PFSK-1 (cell line): ENCODE measurements around the gene HSD17B14.

Experiments used
- POLR2AphosphoS5 ChIP-seq: IDR thresholded peaks from 2 replicates; pipeline ENCODE4 v1.6.1; 2012; ENCODE audit warnings: low read depth, mild to moderate bottlenecking, control low read depth, low read length, moderate library complexity
- SIN3A ChIP-seq: IDR thresholded peaks from 2 replicates; pipeline ENCODE4 v1.6.1; 2012; ENCODE audit warnings: mild to moderate bottlenecking, low read length, moderate library complexity, borderline replicate concordance; ENCODE audit not compliant: insufficient read depth
- TAF1 ChIP-seq: IDR thresholded peaks from 2 replicates; pipeline ENCODE4 v1.6.1; 2012; ENCODE audit warnings: low read length, control low read depth, borderline replicate concordance; ENCODE audit not compliant: insufficient read depth
- TF ChIP-seq, protein P1 (sequence below), 2 experiments: IDR thresholded peaks; 2 replicates each; pipeline versions ENCODE4 v1.6.1 to v1.8.0; 2011 to 2012; ENCODE audit warnings: low read depth in 2 of 2, low read length in 2 of 2, control low read depth in 1 of 2, inconsistent platforms in 1 of 2, mild to moderate bottlenecking in 1 of 2, moderate library complexity in 1 of 2; ENCODE audit not compliant: insufficient read depth in 1 of 2

DNA sequence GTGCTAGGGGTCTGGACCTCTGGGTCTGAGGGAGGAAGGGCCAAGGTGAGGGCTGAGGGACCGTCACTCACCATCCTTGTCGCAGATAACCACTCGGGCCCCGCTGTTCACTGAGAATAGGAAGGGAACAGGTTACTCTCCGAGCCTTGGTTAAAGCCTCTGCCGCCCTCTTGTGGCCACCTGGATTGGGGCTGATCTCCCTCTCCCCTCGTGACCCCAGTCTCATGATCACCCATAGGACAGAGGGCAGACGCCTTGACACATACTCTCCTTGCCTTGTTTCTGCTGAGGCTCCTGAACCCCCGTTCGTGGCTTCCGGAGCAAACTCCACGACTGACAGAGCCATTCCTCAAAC, 580 bp downstream of the HSD17B14 start:
- no peak for TF ChIP-seq TAF1
- TF ChIP-seq SIN3A, result no peak
- TF ChIP-seq POLR2AphosphoS5, result no peak
- TF ChIP-seq, protein P1, sequence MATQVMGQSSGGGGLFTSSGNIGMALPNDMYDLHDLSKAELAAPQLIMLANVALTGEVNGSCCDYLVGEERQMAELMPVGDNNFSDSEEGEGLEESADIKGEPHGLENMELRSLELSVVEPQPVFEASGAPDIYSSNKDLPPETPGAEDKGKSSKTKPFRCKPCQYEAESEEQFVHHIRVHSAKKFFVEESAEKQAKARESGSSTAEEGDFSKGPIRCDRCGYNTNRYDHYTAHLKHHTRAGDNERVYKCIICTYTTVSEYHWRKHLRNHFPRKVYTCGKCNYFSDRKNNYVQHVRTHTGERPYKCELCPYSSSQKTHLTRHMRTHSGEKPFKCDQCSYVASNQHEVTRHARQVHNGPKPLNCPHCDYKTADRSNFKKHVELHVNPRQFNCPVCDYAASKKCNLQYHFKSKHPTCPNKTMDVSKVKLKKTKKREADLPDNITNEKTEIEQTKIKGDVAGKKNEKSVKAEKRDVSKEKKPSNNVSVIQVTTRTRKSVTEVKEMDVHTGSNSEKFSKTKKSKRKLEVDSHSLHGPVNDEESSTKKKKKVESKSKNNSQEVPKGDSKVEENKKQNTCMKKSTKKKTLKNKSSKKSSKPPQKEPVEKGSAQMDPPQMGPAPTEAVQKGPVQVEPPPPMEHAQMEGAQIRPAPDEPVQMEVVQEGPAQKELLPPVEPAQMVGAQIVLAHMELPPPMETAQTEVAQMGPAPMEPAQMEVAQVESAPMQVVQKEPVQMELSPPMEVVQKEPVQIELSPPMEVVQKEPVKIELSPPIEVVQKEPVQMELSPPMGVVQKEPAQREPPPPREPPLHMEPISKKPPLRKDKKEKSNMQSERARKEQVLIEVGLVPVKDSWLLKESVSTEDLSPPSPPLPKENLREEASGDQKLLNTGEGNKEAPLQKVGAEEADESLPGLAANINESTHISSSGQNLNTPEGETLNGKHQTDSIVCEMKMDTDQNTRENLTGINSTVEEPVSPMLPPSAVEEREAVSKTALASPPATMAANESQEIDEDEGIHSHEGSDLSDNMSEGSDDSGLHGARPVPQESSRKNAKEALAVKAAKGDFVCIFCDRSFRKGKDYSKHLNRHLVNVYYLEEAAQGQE (IDR thresholded peaks at IDR 0.05; ENCODE audit: insufficient read depth in 1 of 2, low read depth in 2 of 2, low read length in 2 of 2), result no peak
